ENCODE measurements around the gene TPTE2. TPM values are rescaled to one million over a fixed set of nuclear protein-coding genes. Genes with fewer than 3 reads are reported as not detected.

TPTE2 gene
- total RNA-seq, 4 donors from 2014 or later, result 0.94 TPM; not detected in 3

DNA sequence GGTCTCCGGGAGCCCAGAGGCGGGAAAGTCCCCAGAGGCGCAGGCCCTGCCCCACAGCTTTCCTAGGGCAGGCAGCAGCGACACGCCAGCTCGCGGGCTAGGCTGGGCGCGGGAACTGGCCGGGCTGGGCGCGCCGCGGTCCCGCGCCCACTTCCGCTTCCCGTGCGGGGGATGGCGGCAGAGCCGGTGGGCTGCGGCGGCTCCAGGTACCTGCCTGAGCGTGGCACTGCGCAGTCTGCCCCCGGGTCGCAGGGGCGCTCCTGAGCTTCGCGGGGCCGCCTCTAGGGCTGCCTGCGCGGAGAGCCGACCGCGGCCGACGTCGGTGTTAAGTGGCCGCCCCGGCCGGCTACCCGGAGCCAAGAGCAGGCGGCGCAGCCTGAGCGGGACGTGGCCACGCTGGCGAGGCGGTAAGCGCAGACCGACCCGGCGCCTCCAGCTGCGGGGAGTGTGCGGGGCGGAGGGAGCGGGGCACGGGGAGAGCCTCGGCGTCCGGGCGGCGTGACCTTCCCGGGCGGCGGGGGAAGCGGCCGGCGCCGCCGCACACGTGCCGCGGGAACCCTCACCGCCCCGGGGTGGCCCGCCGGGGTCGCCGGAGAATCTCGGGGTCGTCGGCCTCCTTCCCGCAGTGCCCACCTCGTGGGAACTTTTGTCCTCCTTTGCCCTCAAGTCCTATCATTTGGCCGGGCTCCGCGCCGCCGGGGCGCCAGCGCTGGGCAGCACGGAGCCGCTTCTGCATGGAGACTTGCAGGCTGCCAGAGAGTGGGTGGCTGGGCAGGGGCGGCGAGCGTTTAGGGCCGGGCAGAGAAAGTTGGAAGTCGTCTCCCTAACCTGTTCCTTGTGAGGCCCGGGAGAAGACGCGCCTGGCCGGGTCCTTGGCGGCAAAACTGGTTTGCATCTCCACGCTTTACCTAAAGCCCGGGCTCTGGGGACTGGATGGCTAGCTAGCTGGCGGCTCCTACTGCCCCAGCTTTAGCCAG is 40.7 kb upstream of the TPTE2 start:
- TF ChIP-seq, protein P1, sequence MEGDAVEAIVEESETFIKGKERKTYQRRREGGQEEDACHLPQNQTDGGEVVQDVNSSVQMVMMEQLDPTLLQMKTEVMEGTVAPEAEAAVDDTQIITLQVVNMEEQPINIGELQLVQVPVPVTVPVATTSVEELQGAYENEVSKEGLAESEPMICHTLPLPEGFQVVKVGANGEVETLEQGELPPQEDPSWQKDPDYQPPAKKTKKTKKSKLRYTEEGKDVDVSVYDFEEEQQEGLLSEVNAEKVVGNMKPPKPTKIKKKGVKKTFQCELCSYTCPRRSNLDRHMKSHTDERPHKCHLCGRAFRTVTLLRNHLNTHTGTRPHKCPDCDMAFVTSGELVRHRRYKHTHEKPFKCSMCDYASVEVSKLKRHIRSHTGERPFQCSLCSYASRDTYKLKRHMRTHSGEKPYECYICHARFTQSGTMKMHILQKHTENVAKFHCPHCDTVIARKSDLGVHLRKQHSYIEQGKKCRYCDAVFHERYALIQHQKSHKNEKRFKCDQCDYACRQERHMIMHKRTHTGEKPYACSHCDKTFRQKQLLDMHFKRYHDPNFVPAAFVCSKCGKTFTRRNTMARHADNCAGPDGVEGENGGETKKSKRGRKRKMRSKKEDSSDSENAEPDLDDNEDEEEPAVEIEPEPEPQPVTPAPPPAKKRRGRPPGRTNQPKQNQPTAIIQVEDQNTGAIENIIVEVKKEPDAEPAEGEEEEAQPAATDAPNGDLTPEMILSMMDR (IDR thresholded peaks at IDR 0.05; ENCODE audit: low read depth), result no peak

DNA sequence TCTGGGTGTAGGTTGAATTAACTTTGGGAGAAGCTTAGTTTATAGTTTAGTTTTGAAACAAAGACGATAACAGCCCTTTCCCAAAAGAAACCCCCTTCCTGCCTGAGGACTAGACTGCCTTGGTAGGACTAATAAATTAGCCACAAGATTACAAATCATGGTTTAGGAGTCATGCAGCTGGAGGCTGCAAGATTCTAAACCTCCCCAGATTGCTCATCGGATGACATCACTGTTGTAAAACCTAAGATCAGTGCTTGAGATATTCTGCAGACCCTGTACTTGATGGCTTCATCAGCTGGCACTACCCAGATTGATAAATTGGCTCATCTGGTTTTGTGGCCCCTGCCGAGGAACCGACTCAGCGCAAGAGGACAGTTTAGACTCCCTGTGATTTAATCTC is 36.2 kb upstream of the TPTE2 start:
- TF ChIP-seq, protein P1 (IDR thresholded peaks at IDR 0.05; ENCODE audit: low read depth), result no peak

DNA sequence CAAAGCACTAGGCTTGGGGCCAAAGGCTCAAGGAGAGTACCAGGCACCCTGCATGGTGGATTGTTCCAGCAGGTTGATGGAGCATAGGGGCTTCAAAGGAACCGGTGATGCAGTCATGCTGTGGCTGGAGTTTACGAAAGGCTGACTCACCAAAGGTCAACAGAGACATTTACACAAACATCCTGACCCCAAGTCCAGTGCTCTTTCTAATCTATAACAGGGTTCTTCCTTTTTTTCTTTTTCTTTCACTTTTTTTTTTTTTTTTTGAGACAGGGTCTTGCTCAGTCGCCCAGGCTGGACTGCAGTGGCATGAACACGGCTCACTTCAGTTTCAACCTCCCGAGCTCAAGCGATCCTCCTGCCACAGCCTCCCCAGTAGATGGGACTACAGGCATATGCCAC is 35.6 kb upstream of the TPTE2 start:
- TF ChIP-seq, protein P1 (IDR thresholded peaks at IDR 0.05; ENCODE audit: low read depth), result no peak

DNA sequence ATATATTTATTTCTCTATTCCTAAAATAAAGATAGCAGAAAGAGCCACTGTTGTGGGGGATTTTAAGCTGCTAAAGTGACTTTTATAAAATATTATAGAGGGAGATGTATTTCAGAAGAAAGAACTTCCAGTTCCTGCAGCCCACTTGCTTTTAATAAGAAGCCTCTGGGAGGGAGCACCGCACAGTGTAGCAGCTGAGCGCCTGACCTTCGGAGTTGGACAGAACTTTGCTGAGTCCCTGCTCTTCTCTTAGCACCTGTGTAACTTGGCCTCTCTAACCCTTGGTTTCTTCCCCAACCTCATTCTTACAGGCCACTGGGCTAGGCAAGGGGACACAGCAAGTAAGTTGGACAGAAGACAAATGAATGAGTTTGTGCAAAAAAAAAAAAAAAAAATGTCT is 34.8 kb upstream of the TPTE2 start:
- TF ChIP-seq, protein P1 (IDR thresholded peaks at IDR 0.05; ENCODE audit: low read depth), result no peak

DNA sequence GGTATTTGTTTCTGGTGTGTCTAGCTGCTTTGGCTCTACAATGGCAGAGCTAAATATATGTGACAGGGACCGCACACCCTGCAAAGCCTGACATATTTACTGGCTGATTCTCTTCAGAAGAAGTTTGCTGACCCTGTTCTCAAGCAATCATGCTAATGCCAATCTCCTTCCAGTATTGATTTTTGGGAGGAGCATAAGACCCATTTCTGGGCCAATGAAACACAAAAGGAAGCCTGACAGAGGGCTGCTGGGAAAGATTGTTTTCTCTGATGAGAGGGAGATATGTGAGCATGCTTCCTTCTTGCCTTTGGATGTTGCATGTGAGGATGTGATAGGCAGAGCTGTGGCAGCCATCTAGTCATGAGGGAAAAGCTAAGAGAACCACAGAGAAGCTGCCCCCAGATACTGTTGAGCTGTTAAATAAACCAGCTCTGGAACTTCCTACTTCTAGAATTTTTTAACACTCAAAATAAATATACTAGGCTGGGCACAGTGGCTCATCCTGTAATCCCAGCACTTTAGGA is 31.4 kb upstream of the TPTE2 start:
- TF ChIP-seq, protein P1 (IDR thresholded peaks at IDR 0.05; ENCODE audit: low read depth), result no peak

DNA sequence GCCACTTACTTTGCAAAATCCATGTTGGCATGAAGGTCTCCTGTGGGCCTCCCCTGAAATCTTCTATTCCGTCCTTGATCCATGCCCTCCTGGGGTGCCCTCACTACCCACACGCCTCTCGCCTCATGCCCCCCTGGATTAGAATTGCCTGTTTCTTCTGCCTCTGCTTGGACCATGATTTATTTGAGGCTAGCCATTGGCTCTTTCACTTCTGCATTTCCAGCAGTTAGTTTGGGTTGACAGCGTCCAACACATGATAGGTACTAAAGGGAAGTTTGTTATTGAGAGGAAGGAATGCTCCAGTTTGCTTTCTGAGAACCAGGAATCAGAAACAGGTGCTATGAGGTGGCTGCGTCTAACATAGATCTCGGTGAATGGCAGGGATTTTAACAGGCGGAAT is 30.5 kb upstream of the TPTE2 start:
- TF ChIP-seq, protein P1 (IDR thresholded peaks at IDR 0.05; ENCODE audit: low read depth), result no peak

DNA sequence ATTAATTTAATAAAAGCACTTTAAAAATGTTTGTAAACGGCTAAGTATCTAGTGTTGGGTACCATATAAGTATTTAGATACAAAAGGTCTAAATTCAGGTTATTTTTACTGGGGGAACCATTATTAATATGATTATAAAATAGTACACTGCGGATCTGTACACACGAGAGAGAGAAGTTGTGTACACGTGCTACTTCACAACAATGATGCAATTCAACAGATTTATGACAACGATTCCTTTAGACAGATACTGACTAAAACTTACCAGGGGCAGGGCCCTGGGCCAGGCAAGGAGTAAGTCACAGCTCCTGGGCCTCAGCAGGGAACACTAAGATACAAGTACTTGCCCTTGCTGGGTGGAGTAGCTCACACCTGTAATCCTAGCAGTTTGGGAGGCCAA is 29.1 kb upstream of the TPTE2 start:
- TF ChIP-seq, protein P1 (IDR thresholded peaks at IDR 0.05; ENCODE audit: low read depth), result no peak

All from subcutaneous adipose tissue (tissue), 4 donors.